Loucy (cell line): Measurements from ENCODE around the gene POLG.

Experiments used
- H2AFZ ChIP-seq: fragments of 200-600 bp; sonication (generic); 2 replicates; pipeline ENCODE4 v1.6.0; 2016; ENCODE audit warnings: antibody characterized with exemption, mild to moderate bottlenecking, low read length, moderate library complexity
- H3F3A ChIP-seq: fragments of 200-600 bp; 2 replicates; pipeline ENCODE4 v1.6.0; 2016; ENCODE audit warnings: antibody characterized with exemption, low read depth, mild to moderate bottlenecking
- H3K27me3 ChIP-seq: fragments of 200-600 bp; sonication (generic); 2 replicates; pipeline ENCODE4 v1.6.1; 2014; ENCODE audit warnings: low read length, mild to moderate bottlenecking; ENCODE audit not compliant: insufficient read depth, poor library complexity, severe bottlenecking
- H3K36me3 ChIP-seq: fragments of 200-600 bp; sonication (generic); 2 replicates; pipeline ENCODE4 v1.6.1; 2016; ENCODE audit warnings: low read length; ENCODE audit not compliant: insufficient read depth
- H3K4me1 ChIP-seq: fragments of 200-600 bp; sonication (generic); 2 replicates; pipeline ENCODE4 v1.5.1; 2014; ENCODE audit warnings: low read length, mild to moderate bottlenecking; ENCODE audit not compliant: insufficient read depth, poor library complexity, severe bottlenecking
- H3K4me2 ChIP-seq: fragments of 200-600 bp; sonication (generic); 2 replicates; pipeline ENCODE4 v1.6.0; 2014; ENCODE audit warnings: antibody characterized with exemption, low read length, low read depth, mild to moderate bottlenecking; ENCODE audit not compliant: poor library complexity, severe bottlenecking
- H3K4me3 ChIP-seq: fragments of 200-600 bp; sonication (generic); 2 replicates; pipeline ENCODE4 v1.5.1; 2014; ENCODE audit warnings: low read length, mild to moderate bottlenecking, mixed read lengths; ENCODE audit not compliant: poor library complexity, severe bottlenecking
- H3K79me2 ChIP-seq: fragments of 200-600 bp; sonication (generic); 2 replicates; pipeline ENCODE4 v1.6.1; 2014; ENCODE audit warnings: low read length; ENCODE audit not compliant: insufficient read depth
- H3K9ac ChIP-seq: fragments of 200-600 bp; sonication (generic); 2 replicates; pipeline ENCODE4 v1.6.0; 2014; ENCODE audit warnings: mild to moderate bottlenecking, low read depth, low read length, moderate library complexity; ENCODE audit not compliant: poor library complexity, severe bottlenecking
- H3K9me2 ChIP-seq: fragments of 200-600 bp; sonication (generic); replicated peaks from 2 replicates; pipeline ENCODE4 v1.6.1; 2016; ENCODE audit warnings: low read depth, low read length, mixed read lengths
- H3K9me3 ChIP-seq: fragments of 200-600 bp; sonication (generic); 2 replicates; pipeline ENCODE4 v1.6.1; 2014; ENCODE audit warnings: mild to moderate bottlenecking, antibody characterized with exemption, low read length, low read depth; ENCODE audit not compliant: insufficient read depth
- H4K20me1 ChIP-seq: fragments of 200-600 bp; sonication (generic); 2 replicates; pipeline ENCODE4 v1.6.0; 2014; ENCODE audit warnings: antibody characterized with exemption, low read length, mild to moderate bottlenecking; ENCODE audit not compliant: insufficient read depth, poor library complexity, severe bottlenecking
- CTCF ChIP-seq: fragments of 200-600 bp; sonication (generic); conservative IDR thresholded peaks from 2 replicates; pipeline ENCODE4 v1.5.1; 2014; ENCODE audit warnings: mild to moderate bottlenecking, antibody characterized with exemption, low read length
- EZH2phosphoT487 ChIP-seq: fragments of 200-600 bp; IDR thresholded peaks from 2 replicates; pipeline ENCODE4 v1.6.1; 2018; ENCODE audit warnings: antibody characterized with exemption, mild to moderate bottlenecking, moderate library complexity, borderline replicate concordance

POLG gene

GRCh38 chr15:89342840-89343239 is 8.2 kb upstream of the POLG start:
- H3K36me3 ChIP-seq = no peaks in the 10 kb centered on the region
- no peak overlapping the region for H2AFZ ChIP-seq
- no peaks in the 10 kb centered on the region for H3K9me2 ChIP-seq
- H3K79me2 ChIP-seq = no peaks in the 10 kb centered on the region
- no peaks in the 10 kb centered on the region for H3K4me1 ChIP-seq
- no peaks in the 10 kb centered on the region for H3K27me3 ChIP-seq
- no peaks in the 10 kb centered on the region for H4K20me1 ChIP-seq
- H3K4me3 ChIP-seq = no peak overlapping the region
- H3K9me3 ChIP-seq = no peaks in the 10 kb centered on the region
- TF ChIP-seq EZH2phosphoT487 = no peak
- TF ChIP-seq CTCF = no peak
- no peaks in the 10 kb centered on the region for H3F3A ChIP-seq
- no peak overlapping the region for H3K4me2 ChIP-seq
- H3K9ac ChIP-seq = no peak overlapping the region

DNA sequence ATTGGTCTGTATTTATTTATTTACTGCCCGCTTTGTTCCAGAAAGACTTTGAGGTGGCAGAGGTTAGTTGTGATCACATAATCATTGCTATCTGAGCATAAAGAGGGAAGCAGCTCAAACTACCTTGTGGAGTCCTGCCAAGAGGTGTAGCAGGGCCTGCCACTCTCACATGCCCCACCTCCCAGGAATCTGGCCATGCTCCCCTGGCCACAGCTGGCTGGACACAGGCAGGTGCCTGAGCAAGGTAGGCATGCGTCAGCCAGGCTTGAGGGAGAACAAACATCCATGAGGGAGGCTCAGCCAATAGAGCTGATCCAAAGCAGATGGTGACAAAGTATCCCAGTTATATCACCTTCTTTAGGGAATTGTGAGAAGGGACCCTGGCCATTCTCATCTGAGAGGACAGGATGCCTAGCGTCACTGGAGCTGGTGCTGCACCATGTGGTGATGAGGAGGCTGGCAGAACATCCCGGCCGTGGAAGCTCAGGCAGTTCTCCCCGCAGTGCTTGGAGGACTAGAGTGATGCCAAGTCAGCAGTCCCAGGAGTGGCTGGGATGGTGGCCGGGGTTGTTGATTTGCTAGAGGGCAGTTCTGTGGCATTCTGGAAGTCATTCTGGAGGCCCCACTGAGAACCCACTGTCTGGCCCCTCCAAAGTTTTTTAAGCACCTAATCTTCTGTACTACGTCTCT is 6.8 kb upstream of the POLG start:
- no peak overlapping the region for H3K9ac ChIP-seq
- no peaks in the 10 kb centered on the region for H3K9me2 ChIP-seq
- no peaks in the 10 kb centered on the region for H3K27me3 ChIP-seq
- no peak overlapping the region for H3K4me2 ChIP-seq
- no peaks in the 10 kb centered on the region for H3K9me3 ChIP-seq
- peaks cover 5% of the 10 kb centered on the region for H3K4me1 ChIP-seq
- H4K20me1 ChIP-seq = no peaks in the 10 kb centered on the region
- no peak overlapping the region for H2AFZ ChIP-seq
- no peak overlapping the region for H3K4me3 ChIP-seq
- TF ChIP-seq EZH2phosphoT487 = no peak
- TF ChIP-seq CTCF = no peak
- H3K36me3 ChIP-seq = no peaks in the 10 kb centered on the region
- H3K79me2 ChIP-seq = no peaks in the 10 kb centered on the region
- no peaks in the 10 kb centered on the region for H3F3A ChIP-seq

DNA sequence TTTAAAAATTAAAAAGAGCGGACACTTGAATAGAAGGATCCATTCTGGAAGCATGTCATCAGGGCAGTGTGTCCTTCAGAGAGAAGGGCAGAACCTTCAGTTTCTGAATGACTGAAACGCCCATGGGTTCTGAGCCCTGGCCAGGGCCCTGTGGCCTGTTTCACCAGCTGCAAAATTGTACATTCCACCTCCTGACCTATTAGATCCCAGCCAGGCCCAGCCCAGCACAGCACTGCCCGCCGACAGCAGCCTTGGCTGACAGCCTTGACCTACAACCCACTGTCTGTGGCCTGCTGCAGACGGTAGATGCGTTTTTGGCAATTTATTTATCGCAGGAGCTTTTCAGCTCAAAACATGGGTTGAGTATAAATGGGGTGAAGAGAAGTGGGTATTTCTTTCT is 5.9 kb upstream of the POLG start:
- Histone ChIP-seq H3K4me1 (peaks cover 14% of the 10 kb centered on the region), H4K20me1 (no peaks in the 10 kb centered on the region), H3F3A (no peaks in the 10 kb centered on the region), H2AFZ (no peak overlapping the region), H3K9me3 (no peaks in the 10 kb centered on the region), H3K36me3 (no peaks in the 10 kb centered on the region), H3K4me3 (no peak overlapping the region), H3K9ac (no peak overlapping the region), H3K4me2 (no peak overlapping the region), H3K79me2 (no peaks in the 10 kb centered on the region), H3K9me2 (no peaks in the 10 kb centered on the region), H3K27me3 (no peaks in the 10 kb centered on the region)
- TF ChIP-seq EZH2phosphoT487 (no peak), CTCF (no peak)
